Measurements from ENCODE around the gene TBX3.

Gene TBX3

DNA sequence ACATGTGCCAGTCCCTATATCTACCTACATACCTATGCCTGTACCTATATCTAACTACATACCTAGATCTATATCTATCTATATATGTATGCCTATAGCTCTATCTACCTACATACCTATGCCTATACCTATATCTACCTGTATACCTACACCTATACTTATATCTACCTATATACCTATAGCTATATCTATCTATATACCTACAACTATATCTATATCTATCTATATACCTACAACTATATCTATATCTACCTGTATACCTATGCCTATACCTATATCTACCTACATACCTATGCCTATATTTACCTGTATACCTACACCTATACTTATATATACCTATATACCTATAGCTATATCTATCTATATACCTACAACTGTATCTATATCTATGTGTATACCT is 56.6 kb downstream of the TBX3 start:
- no peak for DNase-seq (ENCODE audit: low read depth)

- DNase-seq (ENCODE audit: low read depth) = peak; percentile 67
Observed at GRCh38 chr12:114625294-114625851, 58.6 kb downstream of the TBX3 start.

- no peak for DNase-seq (ENCODE audit: low read depth)
Observed at GRCh38 chr12:114623737-114624136, 60.2 kb downstream of the TBX3 start.

Data from EH (cell line).